Neural progenitor cell (in vitro differentiated cells): Measurements from ENCODE around the gene PROSER3. TPM values are rescaled to one million over a fixed set of nuclear protein-coding genes. Genes with fewer than 3 reads are reported as not detected.

Experiments used
- DNase-seq: peaks from one replicate; pipeline ENCODE4 v3.0.0-alpha.2; 2016; ENCODE audit warnings: low spot score
- H2AFZ ChIP-seq: fragments of 200-600 bp; sonication (generic); replicated peaks from 2 replicates; pipeline ENCODE4 v1.6.1; 2016; ENCODE audit warnings: antibody characterized with exemption
- H3F3A ChIP-seq: fragments of 200-600 bp; sonication (generic); 2 replicates; pipeline ENCODE4 v1.6.1; 2016; ENCODE audit warnings: antibody characterized with exemption, low read depth
- H3K27ac ChIP-seq: fragments of 200-600 bp; sonication (generic); 2 replicates; pipeline ENCODE4 v1.5.1; 2016; ENCODE audit warnings: mild to moderate bottlenecking
- H3K27me3 ChIP-seq: fragments of 200-600 bp; sonication (generic); 2 replicates; pipeline ENCODE4 v1.6.1; 2016; ENCODE audit warnings: mild to moderate bottlenecking, moderate library complexity
- H3K36me3 ChIP-seq: fragments of 200-600 bp; sonication (generic); 2 replicates; pipeline ENCODE4 v1.5.1; 2016
- H3K4me1 ChIP-seq: fragments of 200-600 bp; sonication (generic); 2 replicates; pipeline ENCODE4 v1.6.1; 2016; ENCODE audit warnings: mixed run types
- H3K4me2 ChIP-seq: fragments of 200-600 bp; sonication (generic); 2 replicates; pipeline ENCODE4 v1.6.1; 2016
- H3K4me3 ChIP-seq: fragments of 200-600 bp; sonication (generic); 2 replicates; pipeline ENCODE4 v1.5.1; 2016
- H3K79me2 ChIP-seq: fragments of 200-600 bp; sonication (generic); 2 replicates; pipeline ENCODE4 v1.6.1; 2016; ENCODE audit warnings: low read depth
- H3K9ac ChIP-seq: fragments of 200-600 bp; sonication (generic); 2 replicates; pipeline ENCODE4 v1.6.1; 2016
- H3K9me3 ChIP-seq: fragments of 200-600 bp; sonication (generic); 2 replicates; pipeline ENCODE4 v1.5.1; 2016; ENCODE audit warnings: low read depth
- H4K20me1 ChIP-seq: fragments of 200-600 bp; sonication (generic); 2 replicates; pipeline ENCODE4 v1.6.1; 2016; ENCODE audit warnings: low read depth
- H3K27ac Mint-ChIP-seq: 3 replicates; pipeline ENCODE4 v1.8.0; 2021; ENCODE audit warnings: mixed read lengths
- H3K27me3 Mint-ChIP-seq: 2 replicates; pipeline ENCODE4 v1.8.0; 2022; ENCODE audit warnings: low read depth, mild to moderate bottlenecking, inconsistent platforms, moderate library complexity, mixed read lengths; ENCODE audit not compliant: insufficient read depth
- H3K36me3 Mint-ChIP-seq: 3 replicates; pipeline ENCODE4 v1.8.0; 2021; ENCODE audit warnings: mixed read lengths
- H3K4me1 Mint-ChIP-seq: 3 replicates; pipeline ENCODE4 v1.8.0; 2021; ENCODE audit warnings: mixed read lengths
- H3K4me3 Mint-ChIP-seq: 3 replicates; pipeline ENCODE4 v1.8.0; 2021; ENCODE audit warnings: mild to moderate bottlenecking, moderate library complexity, mixed read lengths
- H3K9me3 Mint-ChIP-seq: 3 replicates; pipeline ENCODE4 v1.8.0; 2020; ENCODE audit warnings: mixed read lengths
- CTCF ChIP-seq: fragments of 200-600 bp; sonication (generic); IDR thresholded peaks from 2 replicates; pipeline ENCODE4 v1.5.1; 2017; ENCODE audit warnings: antibody characterized with exemption, mild to moderate bottlenecking
- EZH2 ChIP-seq: fragments of 200-600 bp; sonication (generic); IDR thresholded peaks from 2 replicates; pipeline ENCODE4 v1.6.1; 2017; ENCODE audit warnings: antibody characterized with exemption, mild to moderate bottlenecking, moderate library complexity
- EZH2phosphoT487 ChIP-seq: fragments of 200-600 bp; sonication (generic); IDR thresholded peaks from 2 replicates; pipeline ENCODE4 v1.6.1; 2017; ENCODE audit warnings: antibody characterized with exemption
- total RNA-seq: library from RNA; depleted of rRNA; stranded (reverse); fragments of >200 nt; gene quantifications from 2 replicates; pipeline ENCODE4 v1.2.3, GENCODE V29; 2015; ENCODE audit warnings: low replicate concordance

Gene PROSER3
- total RNA-seq, 1 donor from 2014 or later: 7.1 TPM

- Mint-ChIP-seq H3K4me3 (no peak overlapping the region), H3K9me3 (no peaks in the 10 kb centered on the region), H3K4me1 (no peaks in the 10 kb centered on the region), H3K27me3 (peaks cover 8% of the 10 kb centered on the region), H3K27ac (no peak overlapping the region), H3K36me3 (peaks cover 1% of the 10 kb centered on the region)
- no peak overlapping the region for H3K9ac ChIP-seq
- DNase-seq: no peak
- H2AFZ ChIP-seq: no peak overlapping the region
- H3K9me3 ChIP-seq: no peaks in the 10 kb centered on the region
- H4K20me1 ChIP-seq: peaks cover 10% of the 10 kb centered on the region
- TF ChIP-seq EZH2phosphoT487: no peak
- TF ChIP-seq CTCF: no peak
- no peak for TF ChIP-seq EZH2
- H3K4me1 ChIP-seq: peaks cover 5% of the 10 kb centered on the region
- H3K36me3 ChIP-seq: no peaks in the 10 kb centered on the region
- H3K79me2 ChIP-seq: no peaks in the 10 kb centered on the region
- H3F3A ChIP-seq: peaks cover 6% of the 10 kb centered on the region
- H3K27me3 ChIP-seq: peaks cover 15% of the 10 kb centered on the region
- no peak overlapping the region for H3K4me3 ChIP-seq
- no peak overlapping the region for H3K27ac ChIP-seq
- no peak overlapping the region for H3K4me2 ChIP-seq
Observed at GRCh38 chr19:35789195-35789977, 31.4 kb downstream of the PROSER3 start.

- H3K4me1 Mint-ChIP-seq: no peaks in the 10 kb centered on the region
- H3K36me3 Mint-ChIP-seq: peaks cover 1% of the 10 kb centered on the region
- no peak overlapping the region for H3K27ac ChIP-seq
Observed at GRCh38 chr19:35789978-35790944, 32.3 kb downstream of the PROSER3 start.

More at GRCh38 chr19:35789978-35790944, 32.3 kb downstream of the PROSER3 start:
- no peak overlapping the region for H2AFZ ChIP-seq
- no peak overlapping the region for H3K9ac ChIP-seq
- Mint-ChIP-seq H3K27ac (no peak overlapping the region), H3K9me3 (no peaks in the 10 kb centered on the region), H3K27me3 (peaks cover 10% of the 10 kb centered on the region), H3K4me3 (no peak overlapping the region)
- H3K4me3 ChIP-seq: no peak overlapping the region
- H4K20me1 ChIP-seq: peaks cover 4% of the 10 kb centered on the region
- no peak overlapping the region for H3K4me2 ChIP-seq
- H3K27me3 ChIP-seq: peaks cover 15% of the 10 kb centered on the region
- H3K4me1 ChIP-seq: no peaks in the 10 kb centered on the region
- no peaks in the 10 kb centered on the region for H3K36me3 ChIP-seq
- no peak for DNase-seq
- no peaks in the 10 kb centered on the region for H3K9me3 ChIP-seq
- TF ChIP-seq CTCF: no peak
- no peak for TF ChIP-seq EZH2phosphoT487
- no peak for TF ChIP-seq EZH2
- no peaks in the 10 kb centered on the region for H3F3A ChIP-seq
- no peaks in the 10 kb centered on the region for H3K79me2 ChIP-seq
